ENCODE data around the gene FAM209B. TPM values are rescaled to one million over a fixed set of nuclear protein-coding genes. Genes with fewer than 3 reads are reported as not detected.
"Not testable (repeated sequence)": the region's sequence is repeated elsewhere in the genome, so short reads cannot be mapped to it uniquely, and the experiment has no call there.

The FAM209B gene
- total RNA-seq, 1 experiment from 2014 or later = not detected

GRCh38 chr20:56520180-56520579, 12.9 kb upstream of the FAM209B start:
- Mint-ChIP-seq H3K36me3 (ENCODE audit: insufficient read depth, unreplicated experiment) (peaks cover 57% of the 10 kb centered on the region), H3K27me3 (ENCODE audit: insufficient read depth, unreplicated experiment) (peaks cover 10% of the 10 kb centered on the region), H3K4me1 (ENCODE audit: insufficient read depth, unreplicated experiment) (no peaks in the 10 kb centered on the region), H3K9me3 (ENCODE audit: unreplicated experiment) (peaks cover 12% of the 10 kb centered on the region), H3K27ac (ENCODE audit: low read depth, unreplicated experiment) (no peak overlapping the region), H3K4me3 (ENCODE audit: unreplicated experiment) (no peak overlapping the region)
- ChIA-PET CTCF (interaction anchor here (0.6 to 0.8 kb wide), 3 partner anchors 302 to 746 kb away, joined by 3 read pairs; no protein-coding TSS in a partner anchor), POLR2A (interaction anchor here (0.6 kb wide), 1 partner anchor 350 kb away, joined by 3 read pairs; no protein-coding TSS in a partner anchor)
- intact Hi-C loops (cut with micrococcal nuclease) = no loop called here
- no TSS peak for BruUV-seq (replicated peaks)
- DNase-seq (ENCODE audit: unreplicated experiment) = no peak
- TF ChIP-seq, protein P1, sequence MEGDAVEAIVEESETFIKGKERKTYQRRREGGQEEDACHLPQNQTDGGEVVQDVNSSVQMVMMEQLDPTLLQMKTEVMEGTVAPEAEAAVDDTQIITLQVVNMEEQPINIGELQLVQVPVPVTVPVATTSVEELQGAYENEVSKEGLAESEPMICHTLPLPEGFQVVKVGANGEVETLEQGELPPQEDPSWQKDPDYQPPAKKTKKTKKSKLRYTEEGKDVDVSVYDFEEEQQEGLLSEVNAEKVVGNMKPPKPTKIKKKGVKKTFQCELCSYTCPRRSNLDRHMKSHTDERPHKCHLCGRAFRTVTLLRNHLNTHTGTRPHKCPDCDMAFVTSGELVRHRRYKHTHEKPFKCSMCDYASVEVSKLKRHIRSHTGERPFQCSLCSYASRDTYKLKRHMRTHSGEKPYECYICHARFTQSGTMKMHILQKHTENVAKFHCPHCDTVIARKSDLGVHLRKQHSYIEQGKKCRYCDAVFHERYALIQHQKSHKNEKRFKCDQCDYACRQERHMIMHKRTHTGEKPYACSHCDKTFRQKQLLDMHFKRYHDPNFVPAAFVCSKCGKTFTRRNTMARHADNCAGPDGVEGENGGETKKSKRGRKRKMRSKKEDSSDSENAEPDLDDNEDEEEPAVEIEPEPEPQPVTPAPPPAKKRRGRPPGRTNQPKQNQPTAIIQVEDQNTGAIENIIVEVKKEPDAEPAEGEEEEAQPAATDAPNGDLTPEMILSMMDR (IDR thresholded peaks at IDR 0.05; ENCODE audit: unreplicated experiment) = no peak

DNA sequence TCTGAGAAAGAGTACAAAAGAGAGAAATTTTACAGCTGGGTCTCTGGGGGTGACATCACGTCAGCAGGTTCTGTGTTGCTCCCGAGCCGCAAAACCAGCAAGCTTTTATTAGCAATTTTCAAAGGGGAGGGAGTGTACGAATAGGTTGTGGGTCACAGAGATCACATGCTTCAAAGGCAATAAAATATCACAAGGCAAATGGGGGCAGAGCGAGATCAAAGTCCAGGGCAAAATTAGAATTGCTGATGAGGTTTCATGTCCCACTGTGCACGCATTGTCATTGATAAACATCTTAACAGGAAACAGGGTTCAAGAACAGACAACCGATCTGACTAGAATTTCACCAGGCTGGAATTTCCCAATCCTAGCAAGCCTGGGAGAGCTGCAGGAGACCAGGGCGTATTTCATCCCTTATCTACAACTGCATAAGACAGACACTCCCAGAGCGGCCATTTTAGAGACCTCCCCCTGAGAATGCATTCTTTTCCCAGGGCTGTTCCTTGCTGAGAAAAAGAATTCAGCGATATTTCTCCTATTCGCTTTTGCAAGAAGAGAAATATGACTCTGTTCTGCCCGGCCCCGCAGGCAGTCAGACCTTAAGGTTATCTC, 12.2 kb upstream of the FAM209B start:
- H3K4me1 Mint-ChIP-seq (ENCODE audit: insufficient read depth, unreplicated experiment); H3K27ac Mint-ChIP-seq (ENCODE audit: low read depth, unreplicated experiment); POLR2A ChIA-PET; DNase-seq (ENCODE audit: unreplicated experiment); intact Hi-C loops (cut with micrococcal nuclease); BruUV-seq (replicated peaks); H3K4me3 Mint-ChIP-seq (ENCODE audit: unreplicated experiment): not testable (repeated sequence)
- H3K27me3 Mint-ChIP-seq (ENCODE audit: insufficient read depth, unreplicated experiment) = peaks cover 17% of the 10 kb centered on the region
- H3K9me3 Mint-ChIP-seq (ENCODE audit: unreplicated experiment) = peaks cover 12% of the 10 kb centered on the region
- H3K36me3 Mint-ChIP-seq (ENCODE audit: insufficient read depth, unreplicated experiment) = peaks cover 51% of the 10 kb centered on the region
- CTCF ChIA-PET = interaction anchor here (0.6 to 0.8 kb wide), 2 partner anchors 302 to 745 kb away, joined by 3 read pairs; no protein-coding TSS in a partner anchor

DNA sequence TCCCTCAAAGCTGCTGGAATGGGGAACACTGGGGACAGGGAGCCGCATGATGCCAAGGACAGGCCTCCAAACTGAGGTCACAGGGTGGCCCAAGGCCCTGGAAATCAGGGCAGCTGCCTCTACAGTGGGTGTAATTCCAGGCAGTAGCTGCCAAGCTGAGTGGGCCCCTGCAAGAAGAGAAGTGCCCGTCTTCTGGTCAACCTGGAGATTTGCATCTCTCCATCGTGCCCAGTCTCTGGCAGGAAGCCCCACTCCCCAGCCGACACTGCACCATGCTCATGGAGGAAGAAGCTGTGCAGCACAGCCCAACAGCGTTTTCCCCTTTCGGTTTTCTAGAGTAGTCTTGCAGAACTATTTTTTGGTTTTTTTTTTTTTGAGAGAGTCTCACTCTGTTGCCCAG, 10.7 kb upstream of the FAM209B start:
- Mint-ChIP-seq H3K36me3 (ENCODE audit: insufficient read depth, unreplicated experiment) (peaks cover 44% of the 10 kb centered on the region), H3K27ac (ENCODE audit: low read depth, unreplicated experiment) (no peak overlapping the region), H3K4me3 (ENCODE audit: unreplicated experiment) (no peak overlapping the region), H3K4me1 (ENCODE audit: insufficient read depth, unreplicated experiment) (no peaks in the 10 kb centered on the region), H3K27me3 (ENCODE audit: insufficient read depth, unreplicated experiment) (peaks cover 22% of the 10 kb centered on the region), H3K9me3 (ENCODE audit: unreplicated experiment) (peaks cover 12% of the 10 kb centered on the region)
- CTCF ChIA-PET = no interaction called here
- no peak for DNase-seq (ENCODE audit: unreplicated experiment)
- no TSS peak for BruUV-seq (replicated peaks)
- intact Hi-C loops (cut with micrococcal nuclease) = no loop called here
- TF ChIP-seq, protein P1 (IDR thresholded peaks at IDR 0.05; ENCODE audit: unreplicated experiment) = no peak
- POLR2A ChIA-PET = no interaction called here

DNA sequence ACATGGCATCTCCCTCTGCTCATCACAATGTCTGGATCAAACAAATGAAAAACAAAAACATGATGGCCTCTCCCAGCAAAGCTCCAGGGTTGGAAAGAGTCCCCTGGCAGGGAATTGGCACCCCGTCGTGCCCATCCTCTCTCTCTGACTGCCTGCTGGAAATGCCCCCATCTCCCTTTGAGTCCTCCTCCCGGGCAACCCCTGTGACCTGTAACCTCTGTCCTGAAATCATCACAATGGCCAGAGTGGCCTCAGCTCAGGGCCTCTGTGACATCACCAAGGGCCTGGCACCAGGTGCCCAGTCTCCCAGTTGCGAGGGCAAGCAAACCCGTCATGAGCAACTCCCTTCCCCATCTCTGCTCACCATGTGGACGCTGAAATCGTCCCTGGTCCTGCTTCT, 8.6 kb upstream of the FAM209B start, which contains the start of gene FAM209A:
Gene FAM209A (plus strand): TSS at position 301 of the 400 bp plus-strand sequence. CDS start 65 bp downstream, at position 366.
- DNase-seq (ENCODE audit: unreplicated experiment); H3K4me3 Mint-ChIP-seq (ENCODE audit: unreplicated experiment); intact Hi-C loops (cut with micrococcal nuclease); H3K4me1 Mint-ChIP-seq (ENCODE audit: insufficient read depth, unreplicated experiment); POLR2A ChIA-PET; H3K27ac Mint-ChIP-seq (ENCODE audit: low read depth, unreplicated experiment); H3K9me3 Mint-ChIP-seq (ENCODE audit: unreplicated experiment); BruUV-seq (replicated peaks): not testable (repeated sequence)
- CTCF ChIA-PET = interaction anchor here (1.2 kb wide), 1 partner anchor 537 kb away, joined by 3 read pairs; no protein-coding TSS in a partner anchor
- Mint-ChIP-seq H3K36me3 (ENCODE audit: insufficient read depth, unreplicated experiment) (peaks cover 22% of the 10 kb centered on the region), H3K27me3 (ENCODE audit: insufficient read depth, unreplicated experiment) (peaks cover 22% of the 10 kb centered on the region)

DNA sequence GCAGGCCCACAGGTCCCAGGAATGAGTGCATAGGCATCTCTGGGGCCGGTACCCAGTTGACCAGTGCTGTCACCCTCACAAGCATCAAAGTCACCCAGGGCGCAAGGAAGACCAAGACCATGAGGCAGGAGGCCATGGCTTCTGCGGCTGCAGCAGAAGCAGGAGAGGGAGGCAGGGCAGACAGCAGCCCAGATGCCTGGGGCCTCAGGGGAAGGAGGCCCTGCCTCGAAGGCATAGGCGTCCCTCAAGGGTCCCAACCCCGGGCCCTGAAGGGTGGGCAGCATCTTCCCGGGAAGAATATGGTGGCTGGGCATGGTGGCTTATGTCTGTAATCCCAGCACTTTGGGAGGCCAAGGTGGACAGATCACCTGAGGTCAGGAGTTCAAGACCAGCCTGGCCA, 5.5 kb upstream of the FAM209B start:
- H3K36me3 Mint-ChIP-seq (ENCODE audit: insufficient read depth, unreplicated experiment) = no peaks in the 10 kb centered on the region
- no peaks in the 10 kb centered on the region for H3K4me1 Mint-ChIP-seq (ENCODE audit: insufficient read depth, unreplicated experiment)
- no peak for DNase-seq (ENCODE audit: unreplicated experiment)
- peaks cover 7% of the 10 kb centered on the region for H3K9me3 Mint-ChIP-seq (ENCODE audit: unreplicated experiment)
- no peak overlapping the region for H3K27ac Mint-ChIP-seq (ENCODE audit: low read depth, unreplicated experiment)
- peaks cover 22% of the 10 kb centered on the region for H3K27me3 Mint-ChIP-seq (ENCODE audit: insufficient read depth, unreplicated experiment)
- no TSS peak for BruUV-seq (replicated peaks)
- TF ChIP-seq, protein P1 (IDR thresholded peaks at IDR 0.05; ENCODE audit: unreplicated experiment) = no peak
- ChIA-PET CTCF (interaction anchor here (0.6 to 1.8 kb wide), 4 partner anchors 11 to 103 kb away, joined by 3 to 6 read pairs (median 4); no protein-coding TSS in a partner anchor), POLR2A (interaction anchor here (0.6 kb wide), 1 partner anchor 493 kb away, joined by 4 read pairs; no protein-coding TSS in a partner anchor)
- no peak overlapping the region for H3K4me3 Mint-ChIP-seq (ENCODE audit: unreplicated experiment)
- intact Hi-C loops (cut with micrococcal nuclease) = no loop called here

All from MCF 10A (cell line).